ENCODE data around the gene LY86. TPM values are rescaled to one million over a fixed set of nuclear protein-coding genes. Genes with fewer than 3 reads are reported as not detected.
A peak's percentile ranks its signal among the peaks of the same experiment; 100 is the strongest.

LY86 gene
- total and polyA plus RNA-seq, 10 of the 15 experiments (the other 5 are each of a cell fraction or from before 2014, with no cell fraction given), result 68.2 to 457 (median 128) TPM

DNA sequence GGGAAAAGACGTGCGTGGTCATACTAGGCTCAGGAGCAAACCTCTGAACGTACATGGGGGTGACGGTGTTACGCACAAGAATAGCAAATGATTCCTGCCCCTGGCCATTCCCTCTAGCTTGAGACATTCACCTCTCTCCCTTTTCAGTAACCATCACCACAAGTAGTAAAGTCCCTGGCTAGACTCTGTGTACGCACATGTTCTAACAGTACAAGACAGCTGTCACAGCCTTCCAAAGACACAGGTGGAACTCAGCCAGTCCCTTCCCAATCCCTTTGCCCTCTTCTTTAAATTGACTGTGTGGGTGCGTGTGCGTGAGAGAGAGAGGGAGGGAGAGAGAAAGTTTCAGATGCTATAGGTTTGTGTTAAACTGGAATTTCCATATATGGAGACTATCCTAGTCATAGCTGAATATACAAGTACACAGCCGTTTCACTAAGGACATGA is 67.3 kb downstream of the LY86 start:
- H3K9me3 ChIP-seq (replicated peaks; ENCODE audit: control insufficient read depth, insufficient read depth, low read length), result peaks cover 2% of the 10 kb centered on the region; the same call in 2 of the 3 replicates
- H3K9ac ChIP-seq (ENCODE audit: control insufficient read depth, insufficient read depth, low read length), result no peak overlapping the region; the same call in 1 of the 2 replicates
- 89% methylated on average over 9 of the region's 9 CpGs for WGBS (ENCODE audit: insufficient coverage, insufficient replicate concordance, low lambda C conversion rate, missing lambda C conversion rate)
- H3K36me3 ChIP-seq (ENCODE audit: control insufficient read depth in 2 of 2, insufficient read depth in 2 of 2, low read length in 1 of 2), result peaks cover 0 to 5% of the 10 kb centered on the region in 2 experiments; a peak in 1 of 4 replicates
- in situ Hi-C loops (cut with MboI), result no loop called here
- ATAC-seq, result no peak
- SMC1A ChIA-PET (ENCODE audit: uncharacterized antibody, unreplicated experiment), result interaction anchor here (0.7 to 2.2 kb wide), 5 partner anchors 10 to 69 kb away, joined by 3 to 7 read pairs (median 3); no protein-coding TSS in a partner anchor
- H4K20me1 ChIP-seq (ENCODE audit: control insufficient read depth, insufficient read depth), result no peaks in the 10 kb centered on the region
- no peak for DNase-seq (ENCODE audit: low read depth, low spot score)
- POLR2A ChIA-PET, result interaction anchor here (1.3 kb wide), 1 partner anchor 13 kb away, joined by 5 read pairs; no protein-coding TSS in a partner anchor
- TF ChIP-seq TCF12 (IDR thresholded peaks at IDR 0.05; ENCODE audit: low read depth, low read length) (peak; percentile 25; the same call in 1 of the 2 replicates), ZSCAN29 (IDR thresholded peaks at IDR 0.05) (no peak), JUND (IDR thresholded peaks at IDR 0.05; ENCODE audit: low read depth, low read length) (no peak), EED (IDR thresholded peaks at IDR 0.05; ENCODE audit: low read depth) (peak; percentile 80), CREM (IDR thresholded peaks at IDR 0.05; ENCODE audit: low read depth) (peak; percentile 36; the same call in 1 of the 2 replicates), NFIC (IDR thresholded peaks at IDR 0.05; ENCODE audit: low read depth, low read length) (peak; percentile 60), FOXM1 (IDR thresholded peaks at IDR 0.05; ENCODE audit: low read depth, low read length) (peak; percentile 50; the same call in 1 of the 2 replicates), CREB1 (IDR thresholded peaks at IDR 0.05; ENCODE audit: low read depth) (0 out of 2 replicates have a peak, but pooled peaks have one; percentile 14), RUNX3 (IDR thresholded peaks at IDR 0.05; ENCODE audit: low read length) (peak; percentile 52), IKZF1 (conservative IDR thresholded peaks at IDR 0.05) (peak; percentile 51; the same call in 1 of the 2 replicates), POLR2AphosphoS5 (IDR thresholded peaks at IDR 0.05; ENCODE audit: low read length) (peak; percentile 51; the same call in 1 of the 2 replicates), ASH2L (IDR thresholded peaks at IDR 0.05; ENCODE audit: borderline replicate concordance, low read depth) (no peak), IKZF2 (IDR thresholded peaks at IDR 0.05) (peak; percentile 21 to 36; a peak in 2 of 4 replicates)
- TF ChIP-seq, protein P1, sequence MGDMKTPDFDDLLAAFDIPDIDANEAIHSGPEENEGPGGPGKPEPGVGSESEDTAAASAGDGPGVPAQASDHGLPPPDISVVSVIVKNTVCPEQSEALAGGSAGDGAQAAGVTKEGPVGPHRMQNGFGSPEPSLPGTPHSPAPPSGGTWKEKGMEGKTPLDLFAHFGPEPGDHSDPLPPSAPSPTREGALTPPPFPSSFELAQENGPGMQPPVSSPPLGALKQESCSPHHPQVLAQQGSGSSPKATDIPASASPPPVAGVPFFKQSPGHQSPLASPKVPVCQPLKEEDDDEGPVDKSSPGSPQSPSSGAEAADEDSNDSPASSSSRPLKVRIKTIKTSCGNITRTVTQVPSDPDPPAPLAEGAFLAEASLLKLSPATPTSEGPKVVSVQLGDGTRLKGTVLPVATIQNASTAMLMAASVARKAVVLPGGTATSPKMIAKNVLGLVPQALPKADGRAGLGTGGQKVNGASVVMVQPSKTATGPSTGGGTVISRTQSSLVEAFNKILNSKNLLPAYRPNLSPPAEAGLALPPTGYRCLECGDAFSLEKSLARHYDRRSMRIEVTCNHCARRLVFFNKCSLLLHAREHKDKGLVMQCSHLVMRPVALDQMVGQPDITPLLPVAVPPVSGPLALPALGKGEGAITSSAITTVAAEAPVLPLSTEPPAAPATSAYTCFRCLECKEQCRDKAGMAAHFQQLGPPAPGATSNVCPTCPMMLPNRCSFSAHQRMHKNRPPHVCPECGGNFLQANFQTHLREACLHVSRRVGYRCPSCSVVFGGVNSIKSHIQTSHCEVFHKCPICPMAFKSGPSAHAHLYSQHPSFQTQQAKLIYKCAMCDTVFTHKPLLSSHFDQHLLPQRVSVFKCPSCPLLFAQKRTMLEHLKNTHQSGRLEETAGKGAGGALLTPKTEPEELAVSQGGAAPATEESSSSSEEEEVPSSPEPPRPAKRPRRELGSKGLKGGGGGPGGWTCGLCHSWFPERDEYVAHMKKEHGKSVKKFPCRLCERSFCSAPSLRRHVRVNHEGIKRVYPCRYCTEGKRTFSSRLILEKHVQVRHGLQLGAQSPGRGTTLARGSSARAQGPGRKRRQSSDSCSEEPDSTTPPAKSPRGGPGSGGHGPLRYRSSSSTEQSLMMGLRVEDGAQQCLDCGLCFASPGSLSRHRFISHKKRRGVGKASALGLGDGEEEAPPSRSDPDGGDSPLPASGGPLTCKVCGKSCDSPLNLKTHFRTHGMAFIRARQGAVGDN (IDR thresholded peaks at IDR 0.05), result peak; percentile 55; the same call in 1 of the 2 replicates
- TF ChIP-seq, protein P2, sequence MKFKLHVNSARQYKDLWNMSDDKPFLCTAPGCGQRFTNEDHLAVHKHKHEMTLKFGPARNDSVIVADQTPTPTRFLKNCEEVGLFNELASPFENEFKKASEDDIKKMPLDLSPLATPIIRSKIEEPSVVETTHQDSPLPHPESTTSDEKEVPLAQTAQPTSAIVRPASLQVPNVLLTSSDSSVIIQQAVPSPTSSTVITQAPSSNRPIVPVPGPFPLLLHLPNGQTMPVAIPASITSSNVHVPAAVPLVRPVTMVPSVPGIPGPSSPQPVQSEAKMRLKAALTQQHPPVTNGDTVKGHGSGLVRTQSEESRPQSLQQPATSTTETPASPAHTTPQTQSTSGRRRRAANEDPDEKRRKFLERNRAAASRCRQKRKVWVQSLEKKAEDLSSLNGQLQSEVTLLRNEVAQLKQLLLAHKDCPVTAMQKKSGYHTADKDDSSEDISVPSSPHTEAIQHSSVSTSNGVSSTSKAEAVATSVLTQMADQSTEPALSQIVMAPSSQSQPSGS (IDR thresholded peaks at IDR 0.05; ENCODE audit: low read length), result 0 out of 2 replicates have a peak, but pooled peaks have one; percentile 10
- TF ChIP-seq, protein P3, sequence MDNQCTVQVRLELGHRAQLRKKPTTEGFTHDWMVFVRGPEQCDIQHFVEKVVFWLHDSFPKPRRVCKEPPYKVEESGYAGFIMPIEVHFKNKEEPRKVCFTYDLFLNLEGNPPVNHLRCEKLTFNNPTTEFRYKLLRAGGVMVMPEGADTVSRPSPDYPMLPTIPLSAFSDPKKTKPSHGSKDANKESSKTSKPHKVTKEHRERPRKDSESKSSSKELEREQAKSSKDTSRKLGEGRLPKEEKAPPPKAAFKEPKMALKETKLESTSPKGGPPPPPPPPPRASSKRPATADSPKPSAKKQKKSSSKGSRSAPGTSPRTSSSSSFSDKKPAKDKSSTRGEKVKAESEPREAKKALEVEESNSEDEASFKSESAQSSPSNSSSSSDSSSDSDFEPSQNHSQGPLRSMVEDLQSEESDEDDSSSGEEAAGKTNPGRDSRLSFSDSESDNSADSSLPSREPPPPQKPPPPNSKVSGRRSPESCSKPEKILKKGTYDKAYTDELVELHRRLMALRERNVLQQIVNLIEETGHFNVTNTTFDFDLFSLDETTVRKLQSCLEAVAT (IDR thresholded peaks at IDR 0.05), result no peak
- H3K79me2 ChIP-seq (ENCODE audit: control insufficient read depth, insufficient read depth, low read length), result no peaks in the 10 kb centered on the region
- no peak overlapping the region for H2AFZ ChIP-seq (ENCODE audit: control insufficient read depth, low read depth, low read length)
- H3K27me3 ChIP-seq (replicated peaks in 1 of 2; ENCODE audit: control insufficient read depth in 2 of 2, insufficient read depth in 2 of 2, low read length in 1 of 2), result no peaks in the 10 kb centered on the region
- no peak overlapping the region for H3K4me2 ChIP-seq (ENCODE audit: control insufficient read depth, insufficient read depth)
- H3K4me1 ChIP-seq (ENCODE audit: control insufficient read depth, insufficient read depth, low read length), result peaks cover 42% of the 10 kb centered on the region
- peak overlapping the region; percentile 41 for H3K27ac ChIP-seq (ENCODE audit: control insufficient read depth, insufficient read depth)
- no TSS peak for BruUV-seq (replicated peaks)
- intact Hi-C loops (cut with micrococcal nuclease; ENCODE audit: unreplicated experiment), result no loop called here
- FAIRE-seq, result no peak
- RAD21 ChIA-PET (ENCODE audit: unreplicated experiment), result interaction anchor here (1.0 kb wide), 1 partner anchor 67 kb away, joined by 3 read pairs; no protein-coding TSS in a partner anchor
- CTCF ChIA-PET, result interaction anchor here (1.0 to 1.3 kb wide), 3 partner anchors 11 to 69 kb away, joined by 3 to 5 read pairs (median 4); no protein-coding TSS in a partner anchor
- H3K4me3 ChIP-seq, result no peak overlapping the region

Measured in GM12878 (cell line).